SK-N-SH (cell line): ENCODE measurements around the gene SLC36A4. TPM values are rescaled to one million over a fixed set of nuclear protein-coding genes. Genes with fewer than 3 reads are reported as not detected.

Experiments used
- CTCF ChIA-PET: fragments of 300-600, 350-600 bp; formaldehyde crosslinking; extraction: SDS; loops from one replicate; lab custom pipeline; 2021; lab: Yijun Ruan, JAX
- POLR2A ChIA-PET: fragments of 350-600 bp; sonication (Branson Sonifier 250); formaldehyde crosslinking; extraction: SDS; loops from one replicate; lab custom pipeline; 2020; ENCODE audit warnings: antibody characterized with exemption, inconsistent platforms; lab: Yijun Ruan, JAX
- DNase-seq: peaks from one replicate; pipeline ENCODE4 v3.0.0; 2012
- H2AFZ ChIP-seq: fragments of 200-600 bp; sonication (generic); 2 replicates; pipeline ENCODE4 v1.8.1; 2016; ENCODE audit warnings: antibody characterized with exemption, mild to moderate bottlenecking, low read depth
- H3F3A ChIP-seq: fragments of 200-600 bp; sonication (generic); replicated peaks from 2 replicates; pipeline ENCODE3; 2016; ENCODE audit warnings: antibody characterized with exemption, mild to moderate bottlenecking; ENCODE audit not compliant: insufficient read depth
- H3K27ac ChIP-seq, 2 experiments: fragments of 200-500 bp in 1 of 2; fragments of 200-600 bp in 1 of 2; sonication (Bioruptor generic) in 1 of 2; sonication (generic), shearing (Covaris generic) in 1 of 2; 2 replicates each; pipeline versions ENCODE4 v1.5.1 to v1.6.1; 2014 to 2016; ENCODE audit warnings: low read depth in 2 of 2, inconsistent platforms in 1 of 2, low read length in 1 of 2, mild to moderate bottlenecking in 1 of 2, mixed read lengths in 1 of 2
- H3K27me3 ChIP-seq: fragments of 200-600 bp; sonication (generic), shearing (Covaris generic); 2 replicates; pipeline ENCODE4 v1.6.1; 2016; ENCODE audit warnings: mixed run types; ENCODE audit not compliant: insufficient read depth
- H3K36me3 ChIP-seq, 2 experiments: fragments of 200-500 bp in 1 of 2; fragments of 200-600 bp in 1 of 2; sonication (Bioruptor generic) in 1 of 2; sonication (generic) in 1 of 2; replicated peaks in 1 of 2; 2 replicates each; pipeline versions ENCODE3 to v1.5.1; 2014 to 2016; ENCODE audit warnings: low read length in 1 of 2, mild to moderate bottlenecking in 1 of 2; ENCODE audit not compliant: insufficient read depth in 2 of 2, control insufficient read depth in 1 of 2
- H3K4me1 ChIP-seq, 2 experiments: fragments of 200-500 bp in 1 of 2; fragments of 200-600 bp in 1 of 2; sonication (Bioruptor generic) in 1 of 2; sonication (generic), shearing (Covaris generic) in 1 of 2; 2 replicates each; pipeline versions ENCODE4 v1.5.1 to v1.6.1; 2014 to 2016; ENCODE audit warnings: low read depth in 1 of 2, low read length in 1 of 2, mixed run types in 1 of 2; ENCODE audit not compliant: insufficient read depth in 2 of 2, control insufficient read depth in 1 of 2
- H3K4me2 ChIP-seq: fragments of 200-600 bp; sonication (generic), shearing (Covaris generic); 2 replicates; pipeline ENCODE4 v1.6.1; 2017; ENCODE audit warnings: mixed run types
- H3K4me3 ChIP-seq, 2 experiments: fragments of 200-500 bp in 1 of 2; fragments of 200-600 bp in 1 of 2; sonication (Bioruptor generic) in 1 of 2; sonication (generic), shearing (Covaris generic) in 1 of 2; 2 replicates each; pipeline versions ENCODE4 v1.5.1 to v1.8.1; 2014 to 2016; ENCODE audit warnings: low read depth in 2 of 2, inconsistent platforms in 1 of 2, low read length in 1 of 2, mild to moderate bottlenecking in 1 of 2, mixed read lengths in 1 of 2, moderate library complexity in 1 of 2
- H3K79me2 ChIP-seq: fragments of 200-600 bp; sonication (generic); 2 replicates; pipeline ENCODE4 v1.8.1; 2017; ENCODE audit warnings: mild to moderate bottlenecking; ENCODE audit not compliant: insufficient read depth
- H3K9ac ChIP-seq: fragments of 200-600 bp; sonication (generic); 2 replicates; pipeline ENCODE4 v1.6.1; 2017; ENCODE audit warnings: mixed run types
- H3K9me2 ChIP-seq: fragments of 200-600 bp; sonication (generic); 2 replicates; pipeline ENCODE4 v1.6.1; 2017; ENCODE audit warnings: mixed run types
- H3K9me3 ChIP-seq: fragments of 200-600 bp; sonication (generic); 2 replicates; pipeline ENCODE4 v1.6.1; 2017; ENCODE audit warnings: mixed run types, mild to moderate bottlenecking, moderate library complexity
- H4K20me1 ChIP-seq: fragments of 200-600 bp; sonication (generic); 2 replicates; pipeline ENCODE4 v1.6.1; 2017; ENCODE audit warnings: mild to moderate bottlenecking, mixed run types; ENCODE audit not compliant: insufficient read depth
- ELF1 ChIP-seq: IDR thresholded peaks from 2 replicates; pipeline ENCODE4 v1.4.0; 2012
- EP300 ChIP-seq, 2 experiments: IDR thresholded peaks; 2 replicates each; pipeline versions ENCODE4 v1.4.0 to v1.6.1; 2012; ENCODE audit warnings: borderline replicate concordance in 1 of 2, low read depth in 1 of 2, low read length in 1 of 2
- EZH2phosphoT487 ChIP-seq: fragments of 200-600 bp; sonication (generic); IDR thresholded peaks from 2 replicates; pipeline ENCODE4 v1.6.1; 2017; ENCODE audit warnings: low read depth, mixed run types, mild to moderate bottlenecking, antibody characterized with exemption, moderate library complexity, borderline replicate concordance
- GABPA ChIP-seq: IDR thresholded peaks from 2 replicates; pipeline ENCODE4 v1.4.0; 2012; ENCODE audit warnings: low read depth, mild to moderate bottlenecking
- MEF2A ChIP-seq: IDR thresholded peaks from 2 replicates; pipeline ENCODE4 v1.4.0; 2012; ENCODE audit warnings: low read depth, borderline replicate concordance
- MXI1 ChIP-seq: IDR thresholded peaks from 2 replicates; pipeline ENCODE4 v1.6.1; 2012; ENCODE audit warnings: mild to moderate bottlenecking, low read depth, low read length, improper control_type of control experiment
- NFIC ChIP-seq: IDR thresholded peaks from 2 replicates; pipeline ENCODE4 v1.4.0; 2012; ENCODE audit warnings: borderline replicate concordance
- NRF1 ChIP-seq: IDR thresholded peaks from 2 replicates; pipeline ENCODE4 v1.6.1; 2012; ENCODE audit warnings: low read depth, mild to moderate bottlenecking, low read length
- POLR2AphosphoS5 ChIP-seq: IDR thresholded peaks from 2 replicates; pipeline ENCODE4 v1.6.1; 2012; ENCODE audit warnings: low read depth, low read length
- RCOR1 ChIP-seq: fragments of 150-350 bp; IDR thresholded peaks from 2 replicates; pipeline ENCODE4 v1.6.1; 2017; ENCODE audit warnings: antibody characterized with exemption, low read length
- SIN3A ChIP-seq: IDR thresholded peaks from 2 replicates; pipeline ENCODE4 v1.6.1; 2012; ENCODE audit warnings: low read depth, mild to moderate bottlenecking, low read length, moderate library complexity, borderline replicate concordance
- USF1 ChIP-seq: IDR thresholded peaks from 2 replicates; pipeline ENCODE4 v1.4.0; 2012; ENCODE audit warnings: low read depth, borderline replicate concordance
- YY1 ChIP-seq: IDR thresholded peaks from 2 replicates; pipeline ENCODE4 v1.4.0; 2012; ENCODE audit warnings: low read depth, mild to moderate bottlenecking
- WGBS: methylation state at CpG from one replicate; pipeline ENCODE4 v1.1.6; 2017; ENCODE audit warnings: low lambda C conversion rate; 5-methylcytosine and 5-hydroxymethylcytosine counted together
- polyA plus RNA-seq, 3 experiments: library from polyadenylated mRNA; depleted of rRNA; stranded (reverse); fragments of >200 nt; gene quantifications; 2 replicates each; pipeline ENCODE4 v1.2.3, GENCODE V29; 2012
- TF ChIP-seq, protein P1 (sequence below): fragments of 200-600 bp; sonication (generic); IDR thresholded peaks from 2 replicates; pipeline ENCODE4 v1.6.1; 2017; ENCODE audit warnings: antibody characterized with exemption, mild to moderate bottlenecking, moderate library complexity
- TF ChIP-seq, protein P2 (sequence below): IDR thresholded peaks from 2 replicates; pipeline ENCODE4 v1.4.0; 2012; ENCODE audit warnings: low read depth
- TF ChIP-seq, protein P3 (sequence below): fragments of 150-350 bp; IDR thresholded peaks from 2 replicates; pipeline ENCODE4 v1.6.1; 2017; ENCODE audit warnings: antibody characterized with exemption, low read length, low read depth, borderline replicate concordance

SLC36A4 gene
- polyA plus RNA-seq, 1 of the 3 experiments (the other 2 are of a cell fraction): 9.7 TPM

DNA sequence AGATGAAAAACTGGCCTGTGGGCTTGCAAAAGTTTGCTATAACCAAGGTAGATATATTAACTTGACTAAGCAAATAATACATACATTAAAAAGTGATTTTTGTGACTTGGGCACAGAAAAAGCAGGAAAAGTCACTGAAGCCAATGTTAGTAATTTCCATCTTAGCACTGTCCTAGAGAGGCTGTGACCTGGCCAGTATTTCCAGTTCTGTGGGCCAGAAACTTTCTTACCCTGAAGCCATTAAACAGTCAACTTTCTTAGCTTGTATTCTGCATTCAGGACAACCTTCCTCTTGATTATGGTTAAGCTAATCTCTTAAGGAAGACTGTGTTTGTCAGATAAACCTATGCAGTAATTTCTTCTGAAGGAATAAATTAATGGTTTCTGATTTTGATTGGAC lies 22.3 kb upstream of the SLC36A4 start:
- Histone ChIP-seq H3K9me2 (no peaks in the 10 kb centered on the region), H3K9me3 (no peaks in the 10 kb centered on the region), H3K27me3 (peaks cover 8% of the 10 kb centered on the region; the same call in 1 of the 2 replicates), H3K4me2 (no peak overlapping the region), H4K20me1 (no peaks in the 10 kb centered on the region), H3K79me2 (no peaks in the 10 kb centered on the region), H3K4me3 (no peak overlapping the region), H2AFZ (no peak overlapping the region), H3K36me3 (no peaks in the 10 kb centered on the region), H3K9ac (no peak overlapping the region), H3K27ac (no peak overlapping the region)
- POLR2A ChIA-PET: interaction anchor here (1.3 kb wide), 1 partner anchor 22 kb away, joined by 3 read pairs; the partner anchor contains the start of gene SLC36A4
- DNase-seq: no peak
- CTCF ChIA-PET: interaction anchor here (1.7 to 3.6 kb wide), 3 partner anchors 14 to 278 kb away, joined by 9 to 15 read pairs (median 10); no protein-coding TSS in a partner anchor
- TF ChIP-seq NRF1: no peak
- no peak for TF ChIP-seq YY1
- TF ChIP-seq, protein P1, sequence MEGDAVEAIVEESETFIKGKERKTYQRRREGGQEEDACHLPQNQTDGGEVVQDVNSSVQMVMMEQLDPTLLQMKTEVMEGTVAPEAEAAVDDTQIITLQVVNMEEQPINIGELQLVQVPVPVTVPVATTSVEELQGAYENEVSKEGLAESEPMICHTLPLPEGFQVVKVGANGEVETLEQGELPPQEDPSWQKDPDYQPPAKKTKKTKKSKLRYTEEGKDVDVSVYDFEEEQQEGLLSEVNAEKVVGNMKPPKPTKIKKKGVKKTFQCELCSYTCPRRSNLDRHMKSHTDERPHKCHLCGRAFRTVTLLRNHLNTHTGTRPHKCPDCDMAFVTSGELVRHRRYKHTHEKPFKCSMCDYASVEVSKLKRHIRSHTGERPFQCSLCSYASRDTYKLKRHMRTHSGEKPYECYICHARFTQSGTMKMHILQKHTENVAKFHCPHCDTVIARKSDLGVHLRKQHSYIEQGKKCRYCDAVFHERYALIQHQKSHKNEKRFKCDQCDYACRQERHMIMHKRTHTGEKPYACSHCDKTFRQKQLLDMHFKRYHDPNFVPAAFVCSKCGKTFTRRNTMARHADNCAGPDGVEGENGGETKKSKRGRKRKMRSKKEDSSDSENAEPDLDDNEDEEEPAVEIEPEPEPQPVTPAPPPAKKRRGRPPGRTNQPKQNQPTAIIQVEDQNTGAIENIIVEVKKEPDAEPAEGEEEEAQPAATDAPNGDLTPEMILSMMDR: no peak
- TF ChIP-seq, all 33 proteins: peak for 0
- Histone ChIP-seq H3F3A (no peaks in the 10 kb centered on the region), H3K4me1 (peaks cover 0 to 10% of the 10 kb centered on the region in 2 experiments; a peak in 2 of 4 replicates)

DNA sequence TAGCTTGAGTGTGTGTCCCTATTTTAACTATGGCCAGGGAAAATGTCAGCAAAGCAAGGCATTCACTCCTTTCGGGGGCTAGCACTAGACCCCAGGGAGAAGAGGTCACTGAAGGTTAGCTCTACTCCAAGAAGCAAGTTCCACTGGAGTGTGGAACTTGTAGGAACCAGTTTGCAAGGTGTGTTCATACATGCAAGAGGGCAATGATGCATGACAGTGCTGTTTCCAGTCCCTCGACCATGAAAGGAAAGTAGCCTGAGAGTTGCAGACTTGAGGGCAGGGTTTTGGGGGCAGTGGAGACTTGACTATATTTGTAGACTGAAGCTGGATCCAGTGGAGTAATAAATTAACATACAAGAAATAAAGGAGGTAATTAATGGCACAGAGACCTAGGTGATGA lies 21.6 kb upstream of the SLC36A4 start:
- CTCF ChIA-PET: interaction anchor here (1.7 to 2.1 kb wide), 2 partner anchors 15 to 278 kb away, joined by 9 to 10 read pairs; no protein-coding TSS in a partner anchor
- no peak for DNase-seq
- H4K20me1 ChIP-seq: no peaks in the 10 kb centered on the region
- H3K9me3 ChIP-seq: no peaks in the 10 kb centered on the region
- TF ChIP-seq YY1: no peak
- TF ChIP-seq, protein P2, sequence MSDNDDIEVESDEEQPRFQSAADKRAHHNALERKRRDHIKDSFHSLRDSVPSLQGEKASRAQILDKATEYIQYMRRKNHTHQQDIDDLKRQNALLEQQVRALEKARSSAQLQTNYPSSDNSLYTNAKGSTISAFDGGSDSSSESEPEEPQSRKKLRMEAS: no peak
- no peak for TF ChIP-seq EP300 (IDR thresholded peaks at IDR 0.05; ENCODE audit: borderline replicate concordance in 1 of 2, low read depth in 1 of 2, low read length in 1 of 2)
- TF ChIP-seq GABPA: no peak
- TF ChIP-seq EZH2phosphoT487: no peak
- TF ChIP-seq, protein P1: no peak
- TF ChIP-seq NRF1: no peak
- TF ChIP-seq RCOR1: no peak
- TF ChIP-seq, protein P3, sequence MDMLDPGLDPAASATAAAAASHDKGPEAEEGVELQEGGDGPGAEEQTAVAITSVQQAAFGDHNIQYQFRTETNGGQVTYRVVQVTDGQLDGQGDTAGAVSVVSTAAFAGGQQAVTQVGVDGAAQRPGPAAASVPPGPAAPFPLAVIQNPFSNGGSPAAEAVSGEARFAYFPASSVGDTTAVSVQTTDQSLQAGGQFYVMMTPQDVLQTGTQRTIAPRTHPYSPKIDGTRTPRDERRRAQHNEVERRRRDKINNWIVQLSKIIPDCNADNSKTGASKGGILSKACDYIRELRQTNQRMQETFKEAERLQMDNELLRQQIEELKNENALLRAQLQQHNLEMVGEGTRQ: no peak
- TF ChIP-seq SIN3A: no peak
- no peak for TF ChIP-seq MXI1
- TF ChIP-seq MEF2A: no peak
- TF ChIP-seq ELF1: no peak
- TF ChIP-seq USF1: no peak
- no peak for TF ChIP-seq POLR2AphosphoS5
- no peak for TF ChIP-seq NFIC
- peaks cover 0 to 10% of the 10 kb centered on the region in 2 experiments; a peak in 2 of 4 replicates for H3K4me1 ChIP-seq
- peaks cover 8% of the 10 kb centered on the region; the same call in 1 of the 2 replicates for H3K27me3 ChIP-seq
- H3K79me2 ChIP-seq: no peaks in the 10 kb centered on the region
- no peak overlapping the region for H3K4me2 ChIP-seq
- no peaks in the 10 kb centered on the region for H3F3A ChIP-seq
- no peaks in the 10 kb centered on the region for H3K9me2 ChIP-seq
- no peak overlapping the region for H3K4me3 ChIP-seq
- no peak overlapping the region for H2AFZ ChIP-seq
- H3K9ac ChIP-seq: no peak overlapping the region
- no peaks in the 10 kb centered on the region for H3K36me3 ChIP-seq
- POLR2A ChIA-PET: interaction anchor here (1.3 kb wide), 1 partner anchor 22 kb away, joined by 3 read pairs; the partner anchor contains the start of gene SLC36A4
- H3K27ac ChIP-seq: no peak overlapping the region
- WGBS: 29% methylated on average over 1 of the region's 2 CpGs
